PC-9 (cell line): ENCODE results near the gene CACHD1. TPM values are rescaled to one million over a fixed set of nuclear protein-coding genes. Genes with fewer than 3 reads are reported as not detected.
"Not testable (repeated sequence)": the region's sequence is repeated elsewhere in the genome, so short reads cannot be mapped to it uniquely, and the experiment has no call there.

ENCODE experiments used
- BruUV-seq: library from RNA; stranded (reverse); fragments of 400-500 nt; replicated peaks from 2 replicates; lab custom pipeline; 2021; lab: Mats Ljungman, UMichigan
- CTCF ChIA-PET: fragments of 300-600 bp; sonication (Branson Sonifier 250); formaldehyde crosslinking; loops from one replicate; lab custom pipeline; 2022; ENCODE audit warnings: antibody characterized with exemption; lab: Charles Lee
- POLR2A ChIA-PET: fragments of 300-600 bp; sonication (Branson Sonifier 250); formaldehyde crosslinking; loops from one replicate; lab custom pipeline; 2022; ENCODE audit warnings: antibody characterized with exemption; ENCODE audit not compliant: unreplicated experiment; lab: Charles Lee
- DNase-seq, 2 experiments: peaks; one replicate each; pipeline versions ENCODE4 v3.0.0 to v3.0.0-alpha.2; 2015 to 2022; ENCODE audit warnings: mixed read lengths in 1 of 2
- H2AFZ ChIP-seq: fragments of 200-600 bp; sonication (generic); 2 replicates; pipeline ENCODE4 v1.8.1; 2017; ENCODE audit warnings: antibody characterized with exemption
- H3F3A ChIP-seq: fragments of 200-600 bp; sonication (generic); 2 replicates; pipeline ENCODE4 v1.8.1; 2017; ENCODE audit warnings: antibody characterized with exemption, mild to moderate bottlenecking, low read depth; ENCODE audit not compliant: insufficient read depth
- H3K27ac ChIP-seq: fragments of 200-600 bp; sonication (generic); 2 replicates; pipeline ENCODE4 v1.6.1; 2016; ENCODE audit warnings: mixed run types
- H3K27me3 ChIP-seq: fragments of 200-600 bp; sonication (generic); 2 replicates; pipeline ENCODE4 v1.6.1; 2016; ENCODE audit warnings: low read depth, mixed run types; ENCODE audit not compliant: insufficient read depth
- H3K36me3 ChIP-seq: fragments of 200-600 bp; sonication (generic); 2 replicates; pipeline ENCODE4 v1.6.1; 2016; ENCODE audit warnings: low read depth, mixed run types
- H3K4me1 ChIP-seq: fragments of 200-600 bp; sonication (generic); replicated peaks from 2 replicates; pipeline ENCODE4 v1.6.1; 2016; ENCODE audit warnings: mixed run types; ENCODE audit not compliant: insufficient read depth
- H3K4me2 ChIP-seq: fragments of 200-600 bp; sonication (generic); 2 replicates; pipeline ENCODE4 v1.6.1; 2017; ENCODE audit warnings: mixed run types
- H3K4me3 ChIP-seq: fragments of 200-600 bp; sonication (generic); 2 replicates; pipeline ENCODE4 v1.6.1; 2016; ENCODE audit warnings: mixed run types
- H3K79me2 ChIP-seq: fragments of 200-600 bp; sonication (generic); 2 replicates; pipeline ENCODE4 v1.6.1; 2017; ENCODE audit warnings: low read depth, mixed run types
- H3K9me2 ChIP-seq: fragments of 200-600 bp; sonication (generic); 2 replicates; pipeline ENCODE4 v1.8.1; 2017; ENCODE audit warnings: mild to moderate bottlenecking; ENCODE audit not compliant: insufficient read depth
- H3K9me3 ChIP-seq: fragments of 200-600 bp; sonication (generic); 2 replicates; pipeline ENCODE4 v1.8.1; 2016; ENCODE audit warnings: low read depth; ENCODE audit not compliant: insufficient read depth
- H4K20me1 ChIP-seq: fragments of 200-600 bp; sonication (generic); 2 replicates; pipeline ENCODE4 v1.8.1; 2017; ENCODE audit not compliant: insufficient read depth
- EZH2 ChIP-seq: fragments of 200-600 bp; sonication (generic); IDR thresholded peaks from 2 replicates; pipeline ENCODE4 v1.8.0; 2017; ENCODE audit warnings: antibody characterized with exemption, low read depth
- intact Hi-C: fragments of 100-400 bp; cut with micrococcal nuclease; formaldehyde crosslinking; loops from one replicate; pipeline ENCODE4 v1.10.0; 2022; ENCODE audit not compliant: unreplicated experiment
- total RNA-seq: library from RNA; stranded (reverse); gene quantifications from 2 replicates; pipeline ENCODE4 v1.2.3, GENCODE V29; 2021
- TF ChIP-seq, protein P1 (sequence below): fragments of 200-600 bp; sonication (generic); conservative IDR thresholded peaks from 2 replicates; pipeline ENCODE4 v1.6.1; 2017; ENCODE audit warnings: mixed run types, antibody characterized with exemption, mild to moderate bottlenecking, moderate library complexity

Gene CACHD1
- total RNA-seq, 1 experiment from 2014 or later, result 3.1 TPM

GRCh38 chr1:64511044-64511443 lies 41.1 kb downstream of the CACHD1 start:
- no peak for DNase-seq
- CTCF ChIA-PET, result no interaction called here

DNA sequence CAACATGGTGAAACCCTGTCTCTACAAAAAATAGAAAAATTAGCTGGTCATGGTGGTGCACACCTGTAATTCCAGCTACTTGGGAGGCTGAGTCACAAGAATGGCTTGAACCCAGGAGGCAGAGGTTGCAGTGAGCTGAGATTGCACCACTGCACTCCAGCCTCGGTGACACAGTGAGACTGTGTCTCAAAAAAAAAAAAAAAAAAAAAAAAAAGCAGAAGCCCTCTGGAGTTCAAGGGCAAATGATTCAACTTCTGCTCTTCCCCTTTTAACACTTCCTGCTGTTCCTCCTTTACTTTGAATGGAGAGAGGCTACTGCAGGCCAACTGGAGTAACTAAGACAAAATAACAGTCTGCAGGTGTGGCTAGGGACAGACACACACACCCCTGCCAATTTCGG lies 42.3 kb downstream of the CACHD1 start:
- H4K20me1 ChIP-seq, H3K36me3 ChIP-seq, H3K9me3 ChIP-seq, H2AFZ ChIP-seq, H3K27me3 ChIP-seq, DNase-seq, H3K4me3 ChIP-seq, H3F3A ChIP-seq, BruUV-seq, POLR2A ChIA-PET, H3K79me2 ChIP-seq, H3K4me1 ChIP-seq, H3K4me2 ChIP-seq, intact Hi-C loops, H3K27ac ChIP-seq, H3K9me2 ChIP-seq: not testable (repeated sequence)
- CTCF ChIA-PET, result interaction anchor here (0.7 kb wide), 1 partner anchor 236 kb away, joined by 5 read pairs; no protein-coding TSS in a partner anchor

More at GRCh38 chr1:64511044-64511443, 41.1 kb downstream of the CACHD1 start:
- Histone ChIP-seq H3K4me3 (no peak overlapping the region), H3K4me1 (peaks cover 6% of the 10 kb centered on the region; the same call in 1 of the 2 replicates), H3K9me3 (no peaks in the 10 kb centered on the region), H3K4me2 (no peak overlapping the region), H3K36me3 (no peaks in the 10 kb centered on the region), H2AFZ (no peak overlapping the region), H3F3A (peaks cover 7% of the 10 kb centered on the region), H3K27me3 (no peaks in the 10 kb centered on the region), H3K27ac (no peak overlapping the region), H4K20me1 (no peaks in the 10 kb centered on the region), H3K79me2 (no peaks in the 10 kb centered on the region), H3K9me2 (no peaks in the 10 kb centered on the region)
- POLR2A ChIA-PET, result no interaction called here
- TF ChIP-seq, protein P1, sequence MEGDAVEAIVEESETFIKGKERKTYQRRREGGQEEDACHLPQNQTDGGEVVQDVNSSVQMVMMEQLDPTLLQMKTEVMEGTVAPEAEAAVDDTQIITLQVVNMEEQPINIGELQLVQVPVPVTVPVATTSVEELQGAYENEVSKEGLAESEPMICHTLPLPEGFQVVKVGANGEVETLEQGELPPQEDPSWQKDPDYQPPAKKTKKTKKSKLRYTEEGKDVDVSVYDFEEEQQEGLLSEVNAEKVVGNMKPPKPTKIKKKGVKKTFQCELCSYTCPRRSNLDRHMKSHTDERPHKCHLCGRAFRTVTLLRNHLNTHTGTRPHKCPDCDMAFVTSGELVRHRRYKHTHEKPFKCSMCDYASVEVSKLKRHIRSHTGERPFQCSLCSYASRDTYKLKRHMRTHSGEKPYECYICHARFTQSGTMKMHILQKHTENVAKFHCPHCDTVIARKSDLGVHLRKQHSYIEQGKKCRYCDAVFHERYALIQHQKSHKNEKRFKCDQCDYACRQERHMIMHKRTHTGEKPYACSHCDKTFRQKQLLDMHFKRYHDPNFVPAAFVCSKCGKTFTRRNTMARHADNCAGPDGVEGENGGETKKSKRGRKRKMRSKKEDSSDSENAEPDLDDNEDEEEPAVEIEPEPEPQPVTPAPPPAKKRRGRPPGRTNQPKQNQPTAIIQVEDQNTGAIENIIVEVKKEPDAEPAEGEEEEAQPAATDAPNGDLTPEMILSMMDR, result no peak
- no peak for TF ChIP-seq EZH2
- no TSS peak for BruUV-seq
- intact Hi-C loops, result no loop called here

- Histone ChIP-seq H3K9me3 (no peaks in the 10 kb centered on the region), H3K36me3 (no peaks in the 10 kb centered on the region), H3K4me3 (no peak overlapping the region), H3K27me3 (no peaks in the 10 kb centered on the region), H3K4me2 (no peak overlapping the region), H3K4me1 (no peaks in the 10 kb centered on the region), H3K79me2 (no peaks in the 10 kb centered on the region), H3K27ac (no peak overlapping the region), H3K9me2 (no peaks in the 10 kb centered on the region), H3F3A (no peaks in the 10 kb centered on the region), H4K20me1 (no peaks in the 10 kb centered on the region), H2AFZ (no peak overlapping the region)
- no TSS peak for BruUV-seq
- ChIA-PET CTCF (no interaction called here), POLR2A (no interaction called here)
- TF ChIP-seq, protein P1, result no peak
- TF ChIP-seq EZH2, result no peak
- intact Hi-C loops, result no loop called here
- DNase-seq, result no peak
Measured at GRCh38 chr1:64513545-64513944, 43.6 kb downstream of the CACHD1 start.

DNA sequence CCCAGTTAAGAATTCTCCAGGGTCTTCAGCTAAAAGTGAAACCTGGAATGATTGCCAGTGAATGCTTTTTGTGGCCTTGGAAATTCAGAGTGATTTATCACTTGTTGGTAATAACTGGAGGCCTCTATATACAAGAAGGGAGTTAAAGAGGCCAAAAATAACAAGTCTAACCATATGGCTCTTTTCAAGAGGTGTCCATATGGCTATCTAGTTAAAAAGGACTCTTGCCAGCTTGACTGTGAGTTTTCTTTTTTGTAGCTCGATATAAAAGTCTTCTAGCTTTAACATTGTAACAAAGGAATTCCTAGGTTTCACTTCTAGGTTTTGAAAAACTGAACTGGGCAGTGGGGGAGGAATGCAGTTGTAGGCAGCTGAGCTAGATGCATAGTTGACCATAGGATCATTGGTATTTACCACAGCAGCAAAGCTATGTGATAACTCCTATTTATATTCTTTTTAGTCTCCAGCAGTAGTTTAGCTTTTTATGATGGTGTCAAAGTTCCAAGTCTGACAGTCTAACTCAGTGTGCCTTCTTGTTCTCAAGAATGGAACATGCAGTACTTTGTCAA lies 44.4 kb downstream of the CACHD1 start:
- no peak overlapping the region for H2AFZ ChIP-seq
- no peaks in the 10 kb centered on the region for H3K27me3 ChIP-seq
- no peaks in the 10 kb centered on the region for H4K20me1 ChIP-seq
- H3K9me3 ChIP-seq, result no peaks in the 10 kb centered on the region
- BruUV-seq, result no TSS peak
- intact Hi-C loops, result no loop called here
- ChIA-PET POLR2A (no interaction called here), CTCF (no interaction called here)
- H3F3A ChIP-seq, result no peaks in the 10 kb centered on the region
- no peaks in the 10 kb centered on the region for H3K79me2 ChIP-seq
- no peaks in the 10 kb centered on the region for H3K9me2 ChIP-seq
- DNase-seq, result no peak
- H3K4me1 ChIP-seq, result no peaks in the 10 kb centered on the region
- H3K36me3 ChIP-seq, result no peaks in the 10 kb centered on the region
- no peak for TF ChIP-seq EZH2
- TF ChIP-seq, protein P1, result no peak
- H3K4me2 ChIP-seq, result no peak overlapping the region
- no peak overlapping the region for H3K4me3 ChIP-seq
- no peak overlapping the region for H3K27ac ChIP-seq
